Gastroesophageal sphincter (tissue), 3 donors: ENCODE measurements around the gene MEX3A.

Experiments
- EP300 ChIP-seq: sonication (generic); formaldehyde crosslinking; IDR thresholded peaks from one replicate; pipeline ENCODE4 v1.6.1; 2017; ENCODE audit warnings: antibody characterized with exemption, mild to moderate bottlenecking
- POLR2A ChIP-seq, 2 donors: fragments of 450-650 bp; IDR thresholded peaks; one replicate each; pipeline ENCODE4 v1.6.1; 2017; ENCODE audit warnings: antibody characterized with exemption in 2 of 2, mild to moderate bottlenecking in 2 of 2, moderate library complexity in 1 of 2
- POLR2AphosphoS5 ChIP-seq: sonication (generic); formaldehyde crosslinking; IDR thresholded peaks from one replicate; pipeline ENCODE4 v1.6.1; 2017; ENCODE audit warnings: antibody characterized with exemption
- TF ChIP-seq, protein P1 (sequence below), 4 experiments: fragments of 200-600 bp in 2 of 4; fragments of 450-650 bp in 2 of 4; sonication (generic) in 1 of 4; IDR thresholded peaks; one replicate each; pipeline ENCODE4 v1.5.1; 2017 to 2019; ENCODE audit warnings: antibody characterized with exemption in 4 of 4, mild to moderate bottlenecking in 2 of 4, moderate library complexity in 2 of 4

GRCh38 chr1:156098784-156099183 lies 16.5 kb upstream of the MEX3A start:
- TF ChIP-seq, protein P1, sequence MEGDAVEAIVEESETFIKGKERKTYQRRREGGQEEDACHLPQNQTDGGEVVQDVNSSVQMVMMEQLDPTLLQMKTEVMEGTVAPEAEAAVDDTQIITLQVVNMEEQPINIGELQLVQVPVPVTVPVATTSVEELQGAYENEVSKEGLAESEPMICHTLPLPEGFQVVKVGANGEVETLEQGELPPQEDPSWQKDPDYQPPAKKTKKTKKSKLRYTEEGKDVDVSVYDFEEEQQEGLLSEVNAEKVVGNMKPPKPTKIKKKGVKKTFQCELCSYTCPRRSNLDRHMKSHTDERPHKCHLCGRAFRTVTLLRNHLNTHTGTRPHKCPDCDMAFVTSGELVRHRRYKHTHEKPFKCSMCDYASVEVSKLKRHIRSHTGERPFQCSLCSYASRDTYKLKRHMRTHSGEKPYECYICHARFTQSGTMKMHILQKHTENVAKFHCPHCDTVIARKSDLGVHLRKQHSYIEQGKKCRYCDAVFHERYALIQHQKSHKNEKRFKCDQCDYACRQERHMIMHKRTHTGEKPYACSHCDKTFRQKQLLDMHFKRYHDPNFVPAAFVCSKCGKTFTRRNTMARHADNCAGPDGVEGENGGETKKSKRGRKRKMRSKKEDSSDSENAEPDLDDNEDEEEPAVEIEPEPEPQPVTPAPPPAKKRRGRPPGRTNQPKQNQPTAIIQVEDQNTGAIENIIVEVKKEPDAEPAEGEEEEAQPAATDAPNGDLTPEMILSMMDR (IDR thresholded peaks at IDR 0.05): no peak
- TF ChIP-seq POLR2A (IDR thresholded peaks at IDR 0.05): no peak
- no peak for TF ChIP-seq POLR2AphosphoS5
- TF ChIP-seq EP300: no peak
